ENCODE measurements around the gene CFAP299.

CFAP299 gene

DNA sequence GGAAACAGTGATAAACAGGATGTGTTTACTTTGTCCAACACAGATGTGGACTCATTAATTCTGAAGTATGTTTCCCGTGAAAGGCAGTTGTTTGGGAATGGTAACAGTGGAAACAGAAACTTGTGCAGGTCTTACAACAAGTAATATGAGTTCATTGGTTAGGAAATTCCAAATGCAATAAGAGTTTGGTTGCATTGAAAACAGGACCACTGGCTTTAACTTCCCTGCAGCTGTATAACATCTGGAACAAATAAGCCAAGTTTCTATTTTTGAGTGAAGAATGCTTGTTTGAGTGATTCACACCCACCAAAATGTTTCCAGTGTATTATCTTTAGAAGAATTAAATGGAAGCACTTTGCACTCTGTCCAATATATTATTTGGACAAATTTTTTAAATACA lies 612.6 kb downstream of the CFAP299 start:
- no peaks in the 10 kb centered on the region for H3K36me3 ChIP-seq
- TF ChIP-seq, protein P1, sequence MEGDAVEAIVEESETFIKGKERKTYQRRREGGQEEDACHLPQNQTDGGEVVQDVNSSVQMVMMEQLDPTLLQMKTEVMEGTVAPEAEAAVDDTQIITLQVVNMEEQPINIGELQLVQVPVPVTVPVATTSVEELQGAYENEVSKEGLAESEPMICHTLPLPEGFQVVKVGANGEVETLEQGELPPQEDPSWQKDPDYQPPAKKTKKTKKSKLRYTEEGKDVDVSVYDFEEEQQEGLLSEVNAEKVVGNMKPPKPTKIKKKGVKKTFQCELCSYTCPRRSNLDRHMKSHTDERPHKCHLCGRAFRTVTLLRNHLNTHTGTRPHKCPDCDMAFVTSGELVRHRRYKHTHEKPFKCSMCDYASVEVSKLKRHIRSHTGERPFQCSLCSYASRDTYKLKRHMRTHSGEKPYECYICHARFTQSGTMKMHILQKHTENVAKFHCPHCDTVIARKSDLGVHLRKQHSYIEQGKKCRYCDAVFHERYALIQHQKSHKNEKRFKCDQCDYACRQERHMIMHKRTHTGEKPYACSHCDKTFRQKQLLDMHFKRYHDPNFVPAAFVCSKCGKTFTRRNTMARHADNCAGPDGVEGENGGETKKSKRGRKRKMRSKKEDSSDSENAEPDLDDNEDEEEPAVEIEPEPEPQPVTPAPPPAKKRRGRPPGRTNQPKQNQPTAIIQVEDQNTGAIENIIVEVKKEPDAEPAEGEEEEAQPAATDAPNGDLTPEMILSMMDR (IDR thresholded peaks at IDR 0.05) = no peak
- no peaks in the 10 kb centered on the region for H3K27me3 ChIP-seq
- H3K4me1 ChIP-seq (ENCODE audit: control insufficient read depth in 1 of 2, insufficient read depth in 1 of 2, low read depth in 1 of 2, low read length in 1 of 2) = no peaks in the 10 kb centered on the region
- no peak overlapping the region for H3K4me3 ChIP-seq (ENCODE audit: low read depth in 1 of 2, low read length in 1 of 2)
- no peaks in the 10 kb centered on the region for H3K9me3 ChIP-seq
- no peak overlapping the region for H3K27ac ChIP-seq

DNA sequence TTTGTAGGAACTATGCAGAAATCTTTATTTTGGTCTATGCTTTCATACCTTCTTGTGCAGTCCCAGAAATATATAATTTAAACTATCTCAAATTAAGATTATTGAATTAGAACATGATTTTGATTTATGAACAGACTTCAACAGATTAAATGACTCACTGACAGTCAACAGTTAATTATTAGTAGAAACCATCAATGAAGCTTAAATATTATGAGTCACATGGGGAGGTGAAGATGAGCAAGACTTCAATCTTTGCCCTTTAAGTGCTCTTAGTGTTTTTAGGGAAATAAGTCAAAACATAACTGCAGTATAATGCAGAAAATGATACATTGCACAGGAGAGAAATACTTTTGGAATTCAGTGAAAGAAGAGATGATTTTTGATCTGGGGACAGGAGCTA lies 613.5 kb downstream of the CFAP299 start:
- no peaks in the 10 kb centered on the region for H3K4me1 ChIP-seq (ENCODE audit: control insufficient read depth in 1 of 2, insufficient read depth in 1 of 2, low read depth in 1 of 2, low read length in 1 of 2)
- no peak overlapping the region for H3K4me3 ChIP-seq (ENCODE audit: low read depth in 1 of 2, low read length in 1 of 2)
- TF ChIP-seq, protein P1 (IDR thresholded peaks at IDR 0.05) = no peak
- H3K9me3 ChIP-seq = no peaks in the 10 kb centered on the region
- H3K27ac ChIP-seq = no peak overlapping the region
- H3K36me3 ChIP-seq = no peaks in the 10 kb centered on the region
- H3K27me3 ChIP-seq = no peaks in the 10 kb centered on the region

DNA sequence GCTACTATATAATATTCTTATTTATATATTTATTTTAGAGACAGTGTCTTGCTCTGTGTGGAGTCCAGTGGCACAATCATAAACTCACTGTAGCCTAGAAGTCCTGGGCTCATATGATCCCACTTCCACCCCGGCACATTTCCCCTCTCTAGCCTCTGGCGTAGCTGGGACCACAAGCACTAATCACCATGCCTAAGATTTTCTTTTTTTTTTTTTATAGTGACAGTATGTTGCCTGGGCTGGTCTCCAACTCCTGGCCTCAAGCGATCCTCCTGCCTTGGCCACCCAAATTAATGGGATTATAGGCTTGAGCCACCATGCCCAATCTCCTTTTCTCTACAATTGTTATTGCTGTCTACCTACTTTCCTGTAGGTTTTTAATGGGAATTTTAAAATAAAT lies 620.9 kb downstream of the CFAP299 start:
- Histone ChIP-seq H3K36me3 (no peaks in the 10 kb centered on the region), H3K4me1 (ENCODE audit: control insufficient read depth in 1 of 2, insufficient read depth in 1 of 2, low read depth in 1 of 2, low read length in 1 of 2) (no peaks in the 10 kb centered on the region), H3K9me3 (no peaks in the 10 kb centered on the region), H3K27me3 (no peaks in the 10 kb centered on the region), H3K4me3 (ENCODE audit: low read depth in 1 of 2, low read length in 1 of 2) (no peak overlapping the region), H3K27ac (no peak overlapping the region)
- TF ChIP-seq, protein P1 (IDR thresholded peaks at IDR 0.05) = no peak

DNA sequence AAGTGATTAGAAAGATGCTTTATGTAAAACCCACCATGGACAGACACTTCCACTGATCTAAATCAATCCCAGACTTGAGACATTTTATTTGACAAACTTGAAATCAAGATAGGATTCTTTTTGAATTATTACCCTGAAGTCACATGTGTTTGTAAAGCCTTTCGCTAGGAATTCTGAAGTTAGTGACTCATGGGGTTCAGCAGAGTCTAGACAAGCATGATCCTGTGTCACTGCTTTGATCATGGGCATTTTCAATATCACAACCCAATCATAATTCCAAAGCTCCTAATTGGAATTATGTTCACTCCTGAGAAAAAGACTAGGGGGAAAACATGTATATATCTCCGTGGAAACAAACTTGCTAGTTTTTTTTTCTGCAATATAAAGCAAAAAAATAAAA lies 627.5 kb downstream of the CFAP299 start:
- Histone ChIP-seq H3K27me3 (no peaks in the 10 kb centered on the region), H3K4me3 (ENCODE audit: low read depth in 1 of 2, low read length in 1 of 2) (no peak overlapping the region), H3K4me1 (ENCODE audit: control insufficient read depth in 1 of 2, insufficient read depth in 1 of 2, low read depth in 1 of 2, low read length in 1 of 2) (no peaks in the 10 kb centered on the region), H3K36me3 (no peaks in the 10 kb centered on the region), H3K9me3 (no peaks in the 10 kb centered on the region), H3K27ac (no peak overlapping the region)
- TF ChIP-seq, protein P1 (IDR thresholded peaks at IDR 0.05) = no peak

DNA sequence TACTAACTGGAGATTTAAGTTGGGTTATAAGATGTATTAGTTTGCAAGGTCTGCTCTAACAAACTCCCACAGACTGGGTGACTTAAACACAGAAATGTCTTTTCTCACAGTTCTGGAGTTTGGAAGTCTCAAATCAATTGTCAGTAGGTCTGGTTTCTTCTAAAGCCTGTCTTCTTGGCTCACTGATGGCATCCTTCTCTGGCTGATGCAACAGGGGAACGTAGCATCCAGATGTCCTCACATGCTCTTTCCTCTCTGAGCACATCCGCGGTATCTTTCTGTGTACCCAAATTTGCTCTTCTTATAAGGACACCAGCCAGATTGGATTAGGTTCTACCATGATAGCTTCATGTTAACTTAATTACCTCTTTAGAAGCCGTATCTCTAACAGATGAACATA lies 631.8 kb downstream of the CFAP299 start:
- no peaks in the 10 kb centered on the region for H3K36me3 ChIP-seq
- no peak overlapping the region for H3K4me3 ChIP-seq (ENCODE audit: low read depth in 1 of 2, low read length in 1 of 2)
- H3K4me1 ChIP-seq (ENCODE audit: control insufficient read depth in 1 of 2, insufficient read depth in 1 of 2, low read depth in 1 of 2, low read length in 1 of 2) = no peaks in the 10 kb centered on the region
- no peak overlapping the region for H3K27ac ChIP-seq
- TF ChIP-seq, protein P1 (IDR thresholded peaks at IDR 0.05) = no peak
- no peaks in the 10 kb centered on the region for H3K27me3 ChIP-seq
- H3K9me3 ChIP-seq = no peaks in the 10 kb centered on the region

DNA sequence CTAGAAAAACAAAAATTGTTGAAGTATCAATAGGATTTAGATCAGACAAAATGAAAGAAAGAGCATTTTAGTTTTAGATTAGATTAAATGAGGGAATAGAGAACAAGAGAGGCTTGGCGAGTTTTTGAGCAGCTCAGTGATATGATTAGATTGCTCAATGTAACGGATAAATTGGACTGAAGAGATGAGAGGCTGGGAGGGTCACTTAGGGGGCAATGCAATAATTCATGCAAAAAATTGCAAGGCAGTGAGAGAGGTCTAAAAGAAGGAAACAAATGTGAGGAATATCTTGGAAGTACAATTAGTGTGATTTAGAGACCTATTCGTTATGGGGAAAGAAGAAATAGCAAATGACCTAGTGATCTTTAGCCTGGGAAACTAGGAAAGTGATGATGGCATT lies 644.7 kb downstream of the CFAP299 start:
- H3K27ac ChIP-seq = no peak overlapping the region
- TF ChIP-seq, protein P1 (IDR thresholded peaks at IDR 0.05) = no peak

More for the DNA sequence above, 644.7 kb downstream of the CFAP299 start:
- H3K4me3 ChIP-seq (ENCODE audit: low read depth in 1 of 2, low read length in 1 of 2) = no peak overlapping the region
- H3K27me3 ChIP-seq = no peaks in the 10 kb centered on the region
- no peaks in the 10 kb centered on the region for H3K36me3 ChIP-seq
- H3K9me3 ChIP-seq = no peaks in the 10 kb centered on the region
- H3K4me1 ChIP-seq (ENCODE audit: control insufficient read depth in 1 of 2, insufficient read depth in 1 of 2, low read depth in 1 of 2, low read length in 1 of 2) = no peaks in the 10 kb centered on the region

All from neutrophil (primary cell).